NCI-H187 treated with DMSO at 0.1 percent for 48 hours (cell line): Measurements from ENCODE around the gene MX2.

Experiments used
- DNase-seq: peaks from one replicate; lab custom pipeline; 2025; lab: John Stamatoyannopoulos, UW

Gene MX2

GRCh38 chr21:41438425-41439113 is 76.7 kb downstream of the MX2 start:
- no peak for DNase-seq

- DNase-seq = no peak
These were observed 77.4 kb downstream of the MX2 start for GRCh38 chr21:41439248-41439647.

GRCh38 chr21:41441546-41441945 is 79.7 kb downstream of the MX2 start:
- no peak for DNase-seq

- DNase-seq = no peak
These were observed 80.8 kb downstream of the MX2 start for GRCh38 chr21:41442481-41443186.

GRCh38 chr21:41443562-41443961 is 81.7 kb downstream of the MX2 start:
- DNase-seq = no peak

GRCh38 chr21:41444703-41445464 is 83.1 kb downstream of the MX2 start:
- no peak for DNase-seq

- no peak for DNase-seq
These were observed 83.6 kb downstream of the MX2 start for GRCh38 chr21:41445465-41445862.

- DNase-seq = no peak
These were observed 84.8 kb downstream of the MX2 start for GRCh38 chr21:41446586-41446985.

- DNase-seq = no peak
These were observed 85.5 kb downstream of the MX2 start for GRCh38 chr21:41447356-41447755.

GRCh38 chr21:41449613-41450012 is 87.8 kb downstream of the MX2 start:
- DNase-seq = no peak

- no peak for DNase-seq
These were observed 90.2 kb downstream of the MX2 start for GRCh38 chr21:41451753-41452676.

GRCh38 chr21:41453198-41453597 is 91.4 kb downstream of the MX2 start:
- DNase-seq = no peak

- no peak for DNase-seq
These were observed 91.9 kb downstream of the MX2 start for GRCh38 chr21:41453761-41454160.

GRCh38 chr21:41458121-41458520 is 96.3 kb downstream of the MX2 start:
- DNase-seq = no peak

- no peak for DNase-seq
These were observed 96.7 kb downstream of the MX2 start for GRCh38 chr21:41458559-41458958.
